HepG2 (cell line): ENCODE results near the gene CEP164. TPM values are rescaled to one million over a fixed set of nuclear protein-coding genes. Genes with fewer than 3 reads are reported as not detected.

Source experiments
- ATAC-seq: fragments of 200-7000 bp; cut with Tn5 transposase; 3 replicates; pipeline ENCODE4 v1.9.1; 2020; ENCODE audit warnings: mild to moderate bottlenecking, moderate library complexity
- BruUV-seq: library from RNA; stranded (reverse); fragments of 400-500 nt; replicated peaks from 2 replicates; lab custom pipeline; 2021; lab: Mats Ljungman, UMichigan
- CTCF ChIA-PET: fragments of 300-600 bp; formaldehyde crosslinking; extraction: SDS; loops from one replicate; lab custom pipeline; 2021; ENCODE audit warnings: low total read pairs, inconsistent platforms, low intra/inter-chr PET ratio; lab: Yijun Ruan, JAX
- POLR2A ChIA-PET: fragments of 350-600 bp; sonication (Branson Sonifier 250); formaldehyde crosslinking; loops from one replicate; lab custom pipeline; 2020; ENCODE audit warnings: antibody characterized with exemption, inconsistent platforms; lab: Yijun Ruan, JAX
- DNase-seq: peaks from one replicate; pipeline ENCODE4 v3.0.0-alpha.2; 2015; ENCODE audit warnings: low spot score
- FAIRE-seq: peaks from 3 replicates; lab custom pipeline; 2011; peaks lifted over from hg19 to GRCh38; lab: Jason Lieb, UNC
- H2AFZ ChIP-seq: one replicate; pipeline ENCODE4 v1.6.1; 2011; ENCODE audit warnings: low read length, inconsistent platforms
- H3K27ac ChIP-seq: fragments of 300-600 bp; 3 replicates; pipeline ENCODE4 v1.8.0; 2011; ENCODE audit warnings: mixed run types, mild to moderate bottlenecking, mixed read lengths, low read length, inconsistent platforms; ENCODE audit not compliant: insufficient read depth; ENCODE audit errors: extremely low read length
- H3K27me3 ChIP-seq, 2 experiments: fragments of 200-600 bp in 1 of 2; 2 replicates in 1 of 2; 3 replicates in 1 of 2; pipeline versions ENCODE4 v1.6.0 to v1.8.0; 2011; ENCODE audit warnings: low read length in 2 of 2, mild to moderate bottlenecking in 2 of 2, moderate library complexity in 2 of 2, inconsistent platforms in 1 of 2; ENCODE audit not compliant: insufficient read depth in 2 of 2, control insufficient read depth in 1 of 2
- H3K36me3 ChIP-seq, 2 experiments: fragments of 200-600 bp in 1 of 2; replicated peaks in 1 of 2; 2 replicates in 1 of 2; 3 replicates in 1 of 2; pipeline versions ENCODE4 v1.5.1 to v1.8.0; 2011; ENCODE audit warnings: low read length in 2 of 2, inconsistent platforms in 1 of 2; ENCODE audit not compliant: insufficient read depth in 2 of 2, control insufficient read depth in 1 of 2
- H3K4me1 ChIP-seq: 2 replicates; pipeline ENCODE4 v1.5.1; 2012; ENCODE audit warnings: low read length, inconsistent platforms; ENCODE audit not compliant: insufficient read depth
- H3K4me2 ChIP-seq: 2 replicates; pipeline ENCODE4 v1.6.0; 2011; ENCODE audit warnings: low read depth, low read length, inconsistent platforms
- H3K4me3 ChIP-seq, 3 experiments: fragments of 200-600 bp in 1 of 3; sonication (generic), shearing (Covaris generic) in 1 of 3; replicated peaks in 1 of 3; 2 replicates each; pipeline ENCODE4 v1.5.1; 2011 to 2016; ENCODE audit warnings: low read length in 3 of 3, inconsistent platforms in 2 of 3, low read depth in 2 of 3, mild to moderate bottlenecking in 2 of 3, control low read depth in 1 of 3, mixed read lengths in 1 of 3; ENCODE audit not compliant: insufficient read depth in 1 of 3
- H3K79me2 ChIP-seq: one replicate; pipeline ENCODE4 v1.6.1; 2011; ENCODE audit warnings: low read length, inconsistent platforms; ENCODE audit not compliant: insufficient read depth
- H3K9ac ChIP-seq: 2 replicates; pipeline ENCODE4 v1.6.0; 2011; ENCODE audit warnings: mild to moderate bottlenecking, low read depth, low read length, inconsistent platforms; ENCODE audit not compliant: insufficient read depth
- H3K9me3 ChIP-seq: 2 replicates; pipeline ENCODE4 v1.5.1; 2012; ENCODE audit warnings: mild to moderate bottlenecking, low read length
- H4K20me1 ChIP-seq: 2 replicates; pipeline ENCODE4 v1.6.0; 2011; ENCODE audit warnings: inconsistent platforms, mild to moderate bottlenecking, low read length, moderate library complexity; ENCODE audit not compliant: insufficient read depth
- ATF7 ChIP-seq, 2 experiments: fragments of 450-650 bp in 1 of 2; sonication (generic) in 1 of 2; formaldehyde crosslinking in 1 of 2; IDR thresholded peaks; 2 replicates each; pipeline versions ENCODE4 v1.4.0 to v1.6.1; 2016 to 2020; ENCODE audit warnings: antibody characterized with exemption in 1 of 2, mild to moderate bottlenecking in 1 of 2, missing genetic modification reagents in 1 of 2
- BCL6 ChIP-seq: IDR thresholded peaks from 2 replicates; pipeline ENCODE4 v1.6.1; 2016; ENCODE audit warnings: missing genetic modification reagents, missing compliant biosample characterization
- CENPX ChIP-seq: sonication (generic); formaldehyde crosslinking; IDR thresholded peaks from 2 replicates; pipeline ENCODE4 v1.9.0; 2021; ENCODE audit warnings: mild to moderate bottlenecking, missing genetic modification reagents, moderate library complexity
- HHEX ChIP-seq: IDR thresholded peaks from 2 replicates; pipeline ENCODE4 v1.6.1; 2016; ENCODE audit warnings: control low read depth
- KDM5B ChIP-seq: sonication (generic); formaldehyde crosslinking; IDR thresholded peaks from 2 replicates; pipeline ENCODE4 v1.4.0; 2020; ENCODE audit warnings: missing genetic modification reagents, mild to moderate bottlenecking, borderline replicate concordance
- MBNL3 ChIP-seq: fragments of 250-450 bp; sonication (Bioruptor Pico); conservative IDR thresholded peaks from 2 replicates; pipeline ENCODE4 v1.8.0; 2022; ENCODE audit warnings: mild to moderate bottlenecking, inconsistent platforms
- MLX ChIP-seq: IDR thresholded peaks from 2 replicates; pipeline ENCODE4 v1.6.1; 2016
- MNT ChIP-seq: fragments of 450-650 bp; IDR thresholded peaks from 2 replicates; pipeline ENCODE4 v1.6.1; 2016
- RFXANK ChIP-seq: IDR thresholded peaks from 2 replicates; pipeline ENCODE4 v1.6.1; 2016
- SIN3B ChIP-seq: fragments of 150-350 bp; IDR thresholded peaks from 2 replicates; pipeline ENCODE4 v1.6.1; 2014; ENCODE audit warnings: low read length
- ZNF12 ChIP-seq: sonication (generic); formaldehyde crosslinking; IDR thresholded peaks from 2 replicates; pipeline ENCODE4 v1.5.0; 2020; ENCODE audit warnings: missing genetic modification reagents
- ZNF577 ChIP-seq: sonication (generic); formaldehyde crosslinking; IDR thresholded peaks from 2 replicates; pipeline ENCODE4 v1.4.0; 2020; ENCODE audit warnings: mild to moderate bottlenecking, low read depth, missing genetic modification reagents, borderline replicate concordance
- ZNF784 ChIP-seq: sonication (generic); formaldehyde crosslinking; IDR thresholded peaks from 2 replicates; pipeline ENCODE4 v1.5.1; 2020; ENCODE audit warnings: missing genetic modification reagents, mild to moderate bottlenecking, borderline replicate concordance
- ZSCAN25 ChIP-seq: sonication (generic); formaldehyde crosslinking; IDR thresholded peaks from 2 replicates; pipeline ENCODE4 v1.8.0; 2022; ENCODE audit warnings: mild to moderate bottlenecking, missing genetic modification reagents
- WGBS: methylation state at CpG from one replicate; pipeline ENCODE4 v1.1.6; 2017; ENCODE audit warnings: low lambda C conversion rate; 5-methylcytosine and 5-hydroxymethylcytosine counted together
- in situ Hi-C: cut with HindIII; loops from 2 replicates; pipeline ENCODE4 v1.10.0; 2017; ENCODE audit warnings: low pct_unique_long_range_greater_than_20kb; ENCODE audit not compliant: extremely low pct_ligation_motif_present
- intact Hi-C: fragments of 100-400 bp; cut with micrococcal nuclease; formaldehyde crosslinking; loops from one replicate; pipeline ENCODE4 v1.10.0; 2022; ENCODE audit not compliant: unreplicated experiment
- polyA plus RNA-seq, 8 experiments: library from polyadenylated mRNA; depleted of rRNA in 3 of 8; stranded (reverse) in 7 of 8; unstranded in 1 of 8; fragments of >200 nt; fragmentation: Illumina TruSeq in 4 of 8; extraction: Trizol in 4 of 8; gene quantifications; 2 replicates each; pipeline versions ENCODE4 v1.2.1 to v1.2.3, GENCODE V29; 2011 to 2016; ENCODE audit warnings: low read depth in 4 of 8, missing spikeins in 1 of 8, mixed read lengths in 1 of 8; ENCODE audit not compliant: insufficient read depth in 1 of 8
- total RNA-seq, 5 experiments: library from RNA; depleted of rRNA; stranded (reverse); fragments of >200 nt; fragmentation: Illumina TruSeq; extraction: Trizol; gene quantifications; 2 replicates each; pipeline ENCODE4 v1.2.3, GENCODE V29; 2016; ENCODE audit warnings: low read depth in 1 of 5

Gene CEP164
- total and polyA plus RNA-seq, 2 of the 13 experiments (the other 11 are each of a cell fraction or from before 2014, with no cell fraction given) = 11.4 to 15.2 TPM

GRCh38 chr11:117392001-117392690, 64.5 kb downstream of the CEP164 start:
- TF ChIP-seq ZSCAN25 (CRISPR knock-in tag) (no peak), ZNF577 (no peak), SIN3B (no peak), CENPX (CRISPR knock-in tag) (no peak), ZNF12 (CRISPR knock-in tag) (no peak), BCL6 (no peak), ATF7 (IDR thresholded peaks at IDR 0.05) (no peak), ATF7 (CRISPR knock-in tag; IDR thresholded peaks at IDR 0.05) (no peak), RFXANK (CRISPR knock-in tag) (no peak)
- 95% methylated on average over 10 of the region's 12 CpGs for WGBS
- no peak overlapping the region for H3K4me3 ChIP-seq
- ChIA-PET CTCF (no interaction called here), POLR2A (no interaction called here)
- H2AFZ ChIP-seq = no peak overlapping the region
- ATAC-seq = no peak
- in situ Hi-C loops = no loop called here
- no peak for FAIRE-seq
- no peaks in the 10 kb centered on the region for H4K20me1 ChIP-seq
- intact Hi-C loops = no loop called here
- peaks cover 26 to 49% of the 10 kb centered on the region in 2 experiments for H3K36me3 ChIP-seq
- H3K79me2 ChIP-seq = no peaks in the 10 kb centered on the region
- no TSS peak for BruUV-seq
- 0 out of 2 replicates have a peak, but pooled peaks cover 6% of the 10 kb centered on the region for H3K4me1 ChIP-seq
- no peak overlapping the region for H3K9ac ChIP-seq
- H3K9me3 ChIP-seq = no peaks in the 10 kb centered on the region
- no peak overlapping the region for H3K27ac ChIP-seq
- DNase-seq = no peak
- H3K4me2 ChIP-seq = no peak overlapping the region
- H3K27me3 ChIP-seq = no peaks in the 10 kb centered on the region

- CTCF ChIA-PET = no interaction called here
- Histone ChIP-seq H3K4me2 (no peak overlapping the region), H3K4me3 (no peak overlapping the region), H3K36me3 (peaks cover 25 to 43% of the 10 kb centered on the region in 2 experiments), H4K20me1 (no peaks in the 10 kb centered on the region), H3K9me3 (no peaks in the 10 kb centered on the region), H3K4me1 (0 out of 2 replicates have a peak, but pooled peaks cover 6% of the 10 kb centered on the region), H2AFZ (no peak overlapping the region), H3K27ac (no peak overlapping the region), H3K9ac (no peak overlapping the region), H3K79me2 (no peaks in the 10 kb centered on the region), H3K27me3 (no peaks in the 10 kb centered on the region)
- WGBS = 89% methylated on average over 6 of the region's 8 CpGs
- FAIRE-seq (no peak), ATAC-seq (no peak), DNase-seq (no peak)
- POLR2A ChIA-PET = no interaction called here
- intact Hi-C loops = no loop called here
- BruUV-seq = no TSS peak
- in situ Hi-C loops = no loop called here
- TF ChIP-seq MBNL3 (CRISPR knock-in tag) (no peak), HHEX (CRISPR knock-in tag) (no peak), ZNF784 (CRISPR knock-in tag) (no peak), MLX (CRISPR knock-in tag) (no peak), BCL6 (no peak), KDM5B (no peak), MNT (peak; percentile 74)
Observed at GRCh38 chr11:117392979-117393378, 65.3 kb downstream of the CEP164 start.
